GOT3 (cell line): Measurements from ENCODE around the gene ITIH1.
"Not testable (repeated sequence)": the region's sequence is repeated elsewhere in the genome, so short reads cannot be mapped to it uniquely, and the experiment has no call there.

Experiments used
- DNase-seq: peaks from one replicate; lab custom pipeline; 2025; ENCODE audit warnings: mixed read lengths; lab: John Stamatoyannopoulos, UW

The ITIH1 gene

GRCh38 chr3:52777127-52777958 lies at the start of gene ITIH1:
Gene ITIH1 (plus strand): TSS chr3:52777599. CDS start chr3:52777616, 17 bp downstream.
- no peak for DNase-seq

- not testable (repeated sequence) for DNase-seq
Measured at GRCh38 chr3:52728753-52729152, 48.6 kb upstream of the ITIH1 start.

GRCh38 chr3:52730681-52731080 lies 46.7 kb upstream of the ITIH1 start:
- no peak for DNase-seq

GRCh38 chr3:52731590-52731989 lies 45.8 kb upstream of the ITIH1 start:
- no peak for DNase-seq

GRCh38 chr3:52733256-52733891 lies 44.0 kb upstream of the ITIH1 start:
- no peak for DNase-seq

- no peak for DNase-seq
Measured at GRCh38 chr3:52739730-52740129, 37.7 kb upstream of the ITIH1 start.

GRCh38 chr3:52742418-52743041 lies 34.9 kb upstream of the ITIH1 start:
- no peak for DNase-seq

- DNase-seq, result no peak
Measured at GRCh38 chr3:52743152-52743551, 34.2 kb upstream of the ITIH1 start.

GRCh38 chr3:52743721-52744120 lies 33.7 kb upstream of the ITIH1 start:
- no peak for DNase-seq

GRCh38 chr3:52752045-52752660 lies 25.2 kb upstream of the ITIH1 start:
- no peak for DNase-seq

- DNase-seq, result no peak
Measured at GRCh38 chr3:52754373-52754772, 23.0 kb upstream of the ITIH1 start.

- DNase-seq, result no peak
Measured at GRCh38 chr3:52756141-52756540, 21.3 kb upstream of the ITIH1 start.

- no peak for DNase-seq
Measured at GRCh38 chr3:52763466-52763865, 13.9 kb upstream of the ITIH1 start.

- no peak for DNase-seq
Measured at GRCh38 chr3:52769786-52770455, 7.5 kb upstream of the ITIH1 start.

GRCh38 chr3:52770496-52771333 lies 6.7 kb upstream of the ITIH1 start, which contains the start of gene NEK4:
Gene NEK4 (minus strand): TSS chr3:52770940. CDS start chr3:52770746, 194 bp downstream.
- DNase-seq, result peak; percentile 80

GRCh38 chr3:52771334-52771681 lies 6.1 kb upstream of the ITIH1 start:
- no peak for DNase-seq

- no peak for DNase-seq
Measured at GRCh38 chr3:52771702-52772101, 5.7 kb upstream of the ITIH1 start.

- no peak for DNase-seq
Measured at GRCh38 chr3:52773361-52774065, 3.9 kb upstream of the ITIH1 start.

- no peak for DNase-seq
Measured at GRCh38 chr3:52774066-52774713, 3.2 kb upstream of the ITIH1 start.
